Measurements from ENCODE around the gene FADS2.

DNA sequence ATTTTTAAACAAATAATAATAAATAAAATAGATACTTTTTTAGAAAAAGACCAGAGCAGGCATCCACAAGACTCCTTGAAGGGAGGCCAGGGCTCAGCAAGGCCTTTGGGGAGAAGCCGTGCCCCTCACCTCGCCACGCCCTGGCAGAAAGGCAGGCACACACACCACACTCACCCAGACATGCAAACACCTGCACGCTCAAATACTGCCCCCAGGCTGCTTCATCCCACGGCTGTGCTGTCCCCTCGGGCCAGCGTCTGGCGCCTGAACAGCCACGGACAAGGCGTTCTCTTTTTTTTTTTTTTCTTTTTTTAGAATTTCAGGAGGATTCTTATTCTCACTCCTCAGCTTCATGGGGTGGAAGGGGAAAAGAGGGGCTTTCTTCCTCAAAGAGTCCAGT lies 61.7 kb downstream of the FADS2 start:
- TF ChIP-seq POLR2A (IDR thresholded peaks at IDR 0.05) = no peak
- TF ChIP-seq, protein P1, sequence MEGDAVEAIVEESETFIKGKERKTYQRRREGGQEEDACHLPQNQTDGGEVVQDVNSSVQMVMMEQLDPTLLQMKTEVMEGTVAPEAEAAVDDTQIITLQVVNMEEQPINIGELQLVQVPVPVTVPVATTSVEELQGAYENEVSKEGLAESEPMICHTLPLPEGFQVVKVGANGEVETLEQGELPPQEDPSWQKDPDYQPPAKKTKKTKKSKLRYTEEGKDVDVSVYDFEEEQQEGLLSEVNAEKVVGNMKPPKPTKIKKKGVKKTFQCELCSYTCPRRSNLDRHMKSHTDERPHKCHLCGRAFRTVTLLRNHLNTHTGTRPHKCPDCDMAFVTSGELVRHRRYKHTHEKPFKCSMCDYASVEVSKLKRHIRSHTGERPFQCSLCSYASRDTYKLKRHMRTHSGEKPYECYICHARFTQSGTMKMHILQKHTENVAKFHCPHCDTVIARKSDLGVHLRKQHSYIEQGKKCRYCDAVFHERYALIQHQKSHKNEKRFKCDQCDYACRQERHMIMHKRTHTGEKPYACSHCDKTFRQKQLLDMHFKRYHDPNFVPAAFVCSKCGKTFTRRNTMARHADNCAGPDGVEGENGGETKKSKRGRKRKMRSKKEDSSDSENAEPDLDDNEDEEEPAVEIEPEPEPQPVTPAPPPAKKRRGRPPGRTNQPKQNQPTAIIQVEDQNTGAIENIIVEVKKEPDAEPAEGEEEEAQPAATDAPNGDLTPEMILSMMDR (IDR thresholded peaks at IDR 0.05) = no peak
